ENCODE measurements around the gene OTULINL.
A peak's percentile ranks its signal among the peaks of the same experiment; 100 is the strongest.

OTULINL gene

GRCh38 chr5:14577079-14577725, 4.4 kb upstream of the OTULINL start:
- no peak for DNase-seq

- DNase-seq, result no peak
These were observed 3.6 kb upstream of the OTULINL start for GRCh38 chr5:14577971-14578370.

DNA sequence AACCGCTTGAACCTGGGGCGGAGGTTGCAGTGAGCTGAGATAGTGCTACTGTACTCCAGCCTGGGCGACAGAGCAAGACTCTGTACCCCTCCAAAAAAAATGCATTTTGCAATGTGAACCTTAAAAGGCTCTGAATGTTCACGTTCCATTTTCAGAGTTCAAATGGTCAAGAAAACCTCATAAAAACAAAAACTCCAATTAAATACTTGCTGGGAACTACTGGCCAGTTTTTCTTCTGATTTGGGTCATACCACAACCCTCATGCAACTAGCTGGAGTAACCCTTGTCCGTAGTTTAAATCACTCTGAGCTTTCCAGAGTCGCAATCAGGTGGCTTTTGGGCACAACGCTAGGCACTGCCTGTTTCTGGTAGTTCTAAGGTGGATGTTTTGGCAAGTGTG, 2.3 kb upstream of the OTULINL start:
- DNase-seq, result no peak

GRCh38 chr5:14579731-14580397, 1.7 kb upstream of the OTULINL start:
- DNase-seq, result peak; percentile 43

- peak; percentile 27 for DNase-seq
These were observed 1.1 kb upstream of the OTULINL start for GRCh38 chr5:14580398-14581034.

- peak; percentile 73 for DNase-seq
These were observed 552 bp downstream of the OTULINL start for GRCh38 chr5:14581891-14582796.

GRCh38 chr5:14582797-14583137, 1.2 kb downstream of the OTULINL start:
- DNase-seq, result no peak

- DNase-seq, result no peak
These were observed 3.3 kb downstream of the OTULINL start for GRCh38 chr5:14584848-14585247.

DNA sequence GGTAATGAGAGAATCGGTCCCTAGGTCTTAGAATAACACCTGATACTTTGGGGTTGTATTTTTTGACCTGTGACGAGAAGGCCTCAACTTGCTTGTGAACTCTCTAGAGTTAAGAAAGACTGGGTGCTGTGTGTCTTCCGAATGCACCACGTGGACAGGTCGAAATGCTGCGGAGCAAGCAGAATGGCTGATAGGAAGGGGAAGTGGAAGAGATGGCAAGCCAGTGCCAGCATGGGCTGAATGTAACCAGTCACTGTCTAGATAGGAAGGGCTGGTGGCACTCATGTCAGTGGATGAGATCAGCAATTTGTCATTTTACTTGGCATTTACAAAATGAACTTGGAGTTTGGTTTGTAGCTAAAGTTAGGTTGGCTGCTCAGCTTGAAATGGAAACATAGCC, 5.6 kb downstream of the OTULINL start:
- peak; percentile 17 for DNase-seq

DNA sequence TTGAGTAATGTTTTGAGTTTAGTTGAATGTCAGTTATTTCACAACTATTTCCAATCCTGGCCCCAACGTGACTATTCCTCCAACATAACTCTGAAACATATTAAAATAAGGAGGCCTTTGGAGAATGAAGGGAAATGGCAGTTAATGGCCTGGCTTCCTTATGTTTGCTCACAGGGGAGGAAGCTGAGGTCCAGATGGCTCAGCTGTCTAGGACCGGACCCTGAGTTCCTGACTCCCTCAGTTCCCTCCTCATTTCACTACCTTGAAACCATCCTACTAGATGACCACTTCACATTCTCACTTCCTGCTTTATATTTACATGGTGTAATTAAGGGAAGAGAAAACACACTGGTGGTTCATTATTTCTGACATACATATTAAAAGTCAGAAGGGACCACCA, 6.6 kb downstream of the OTULINL start:
- DNase-seq, result peak; percentile 18

- DNase-seq, result no peak
These were observed 7.4 kb downstream of the OTULINL start for GRCh38 chr5:14588758-14589543.

- no peak for DNase-seq
These were observed 9.4 kb downstream of the OTULINL start for GRCh38 chr5:14590949-14591348.

DNA sequence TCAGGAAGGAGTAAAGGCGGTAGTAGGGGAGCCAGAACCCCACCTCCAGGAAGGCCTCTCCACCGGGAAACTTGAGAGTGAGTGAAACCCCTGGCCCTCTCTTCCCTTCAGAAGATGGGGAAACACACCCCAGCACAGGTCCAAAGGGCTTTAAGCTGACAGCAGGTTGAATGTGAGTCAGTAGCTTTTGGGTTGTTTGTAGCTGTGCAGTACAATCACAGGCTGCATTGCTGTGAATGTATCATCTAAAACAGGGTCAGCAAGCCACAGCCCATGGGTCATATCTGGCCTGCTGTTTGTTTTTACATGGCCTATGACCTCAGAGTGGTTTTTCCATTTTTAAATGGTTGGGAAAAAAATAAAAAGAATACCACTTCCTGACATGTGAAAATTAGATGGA, 10.0 kb downstream of the OTULINL start:
- no peak for DNase-seq

DNA sequence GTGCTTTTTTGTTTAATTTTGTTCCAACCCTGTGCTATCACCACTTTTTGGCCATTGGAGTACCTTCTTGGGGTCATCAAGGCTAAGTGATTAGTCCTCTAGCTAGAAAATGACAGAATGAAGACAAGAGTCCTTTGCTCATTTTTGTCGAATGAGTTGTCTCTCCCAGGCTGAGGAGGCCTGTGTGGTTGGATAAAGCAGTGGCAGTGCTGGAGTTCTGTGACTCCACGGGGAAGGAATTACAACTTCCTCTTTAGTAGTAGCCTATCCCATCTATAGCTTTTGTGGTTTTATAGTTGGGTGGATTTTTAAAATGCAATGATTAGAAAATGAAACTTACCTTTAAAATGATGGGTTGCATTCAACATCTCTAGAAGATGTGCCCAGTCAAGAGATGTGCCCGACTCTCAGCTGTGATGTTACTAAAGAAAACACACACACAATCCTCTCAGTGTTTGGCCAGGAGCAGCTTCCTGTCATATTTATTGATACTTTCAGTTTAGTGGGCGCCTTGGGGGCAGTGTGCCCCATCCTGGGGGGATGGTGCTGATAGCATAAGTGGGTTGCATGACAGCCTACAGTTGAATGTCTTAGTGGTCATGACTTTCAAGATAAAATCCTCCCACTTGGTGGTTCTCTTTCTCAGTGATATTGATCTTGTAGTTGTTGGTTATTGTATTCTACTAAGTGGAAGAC, 11.9 kb downstream of the OTULINL start:
- peak; percentile 68 for DNase-seq

DNA sequence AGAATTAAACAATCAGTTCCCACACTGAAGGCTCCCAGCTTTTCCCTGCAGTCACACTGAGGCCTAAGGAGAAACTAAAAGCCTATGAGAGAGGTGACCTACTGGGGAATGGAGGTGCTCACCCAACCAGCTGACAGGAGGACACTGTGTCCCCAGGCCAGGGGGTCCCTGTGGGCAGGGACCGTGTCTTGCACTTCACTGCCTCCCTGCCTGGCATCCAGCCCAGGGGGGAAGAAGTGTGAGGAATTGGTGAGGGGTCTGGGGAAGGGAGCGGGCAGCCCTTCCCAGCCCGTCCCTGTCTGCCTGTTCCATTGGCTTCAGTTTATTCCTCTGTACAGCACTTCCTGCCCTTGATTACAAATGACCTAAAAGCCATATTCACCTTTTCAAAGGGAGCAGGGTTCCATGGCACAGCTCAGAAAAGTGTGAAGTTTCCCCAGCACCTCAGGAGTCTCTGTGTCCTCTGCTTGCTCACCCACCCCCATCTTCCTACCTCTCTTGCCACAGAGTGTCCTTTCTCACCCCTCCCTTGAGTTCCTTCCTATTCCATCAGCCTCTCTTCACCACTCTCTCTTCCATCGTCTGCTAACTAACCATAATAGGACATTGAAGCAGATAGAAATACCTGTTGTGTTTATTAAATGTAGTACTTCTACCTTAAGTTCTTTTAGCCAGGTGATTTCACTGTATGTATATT, 12.9 kb downstream of the OTULINL start:
- DNase-seq, result peak; percentile 9

- DNase-seq, result peak; percentile 72
These were observed 13.6 kb downstream of the OTULINL start for GRCh38 chr5:14595189-14595588.

DNA sequence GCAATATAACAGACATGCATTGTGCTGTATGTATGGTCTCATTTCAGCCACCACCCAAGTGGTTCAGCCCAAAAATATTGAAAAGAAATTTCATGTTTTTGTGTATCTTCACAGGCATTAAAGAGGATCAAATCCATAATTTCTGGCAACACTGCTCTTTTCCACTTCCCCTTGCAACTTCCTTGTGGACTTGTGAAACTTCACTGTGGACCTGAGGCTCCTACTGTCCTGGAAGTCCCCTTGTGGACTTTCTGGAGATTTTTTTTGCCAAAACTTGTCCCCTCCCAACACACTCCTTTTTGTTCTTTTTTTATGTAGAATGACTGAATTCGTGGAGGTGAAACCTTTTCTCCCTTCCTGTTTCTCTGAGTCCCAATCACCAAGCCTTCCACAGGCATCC, 14.3 kb downstream of the OTULINL start:
- no peak for DNase-seq

GRCh38 chr5:14597080-14597479, 15.5 kb downstream of the OTULINL start:
- DNase-seq, result no peak

DNA sequence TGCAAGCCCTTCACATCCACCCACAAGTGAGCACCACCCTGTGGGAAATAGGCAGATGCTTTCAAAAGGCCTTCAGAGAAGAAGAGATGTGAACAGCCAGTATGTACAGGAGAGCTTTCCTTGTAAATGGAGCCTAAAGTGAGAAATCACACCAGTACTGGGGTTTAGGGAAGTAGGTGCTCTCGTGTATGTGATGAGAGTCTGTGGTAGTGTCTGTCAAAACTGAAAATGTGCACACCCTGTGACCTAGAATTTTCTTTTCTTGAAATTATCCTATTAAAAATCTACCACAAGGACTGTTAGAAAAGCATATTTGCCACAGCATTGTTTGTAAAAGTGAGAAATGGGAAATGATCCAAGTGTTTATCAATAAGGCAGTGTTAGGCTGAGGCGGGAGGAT, 16.6 kb downstream of the OTULINL start:
- peak; percentile 17 for DNase-seq

- no peak for DNase-seq
These were observed 18.0 kb downstream of the OTULINL start for GRCh38 chr5:14599476-14600127.

DNA sequence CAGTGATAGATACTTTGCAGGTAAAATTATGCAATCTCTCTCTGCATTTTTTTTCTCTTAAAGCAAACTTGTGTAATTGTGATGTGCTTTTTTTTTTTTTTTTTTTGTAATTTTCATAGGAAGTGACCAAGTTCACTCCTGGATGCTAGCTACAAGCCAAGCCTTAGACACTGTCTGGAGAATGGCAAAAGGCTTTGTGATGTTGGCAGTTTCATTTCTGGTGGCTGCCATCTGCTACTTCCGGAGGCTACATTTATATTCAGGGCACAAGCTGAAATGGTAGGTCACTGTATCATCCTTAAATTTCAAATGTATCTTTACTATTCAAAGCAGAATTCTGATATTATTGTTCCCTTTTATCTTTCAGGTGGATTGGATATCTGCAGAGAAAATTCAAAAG, 19.3 kb downstream of the OTULINL start:
- DNase-seq, result no peak
